ENCODE measurements around the gene CELA3A.
"Not testable (repeated sequence)": the region's sequence is repeated elsewhere in the genome, so short reads cannot be mapped to it uniquely, and the experiment has no call there.

GRCh38 chr1:22003959-22004358 lies 2.5 kb downstream of the CELA3A start:
- TF ChIP-seq CTCF (IDR thresholded peaks at IDR 0.05), result not testable (repeated sequence)
- peak in 2 of 3 donors; percentile 20 for TF ChIP-seq POLR2A (IDR thresholded peaks at IDR 0.05)
